Stimulated activated naive B cell treated with anti-CD40 and anti-IgM and Interleukin-4, amounts not matched to agents 10 μg/mL and 1 μg/mL and 100 μg/mL, for 72 hours (primary cell): Measurements from ENCODE around the gene NOVA2.

ENCODE experiments used
- ATAC-seq, 2 donors: fragments of 150-1000 bp; cut with Tn5 transposase; replicated peaks; 2 replicates each; pipeline ENCODE4 v1.10.0; 2021; ENCODE audit warnings: moderate library complexity in 1 of 2
- DNase-seq: peaks from one replicate; pipeline ENCODE4 v3.0.0; 2021
- H3K27ac Mint-ChIP-seq: one replicate; pipeline ENCODE4 v1.8.0; 2022; ENCODE audit warnings: mild to moderate bottlenecking, mixed read lengths
- H3K27me3 Mint-ChIP-seq, 2 donors: one replicate each; pipeline ENCODE4 v1.8.0; 2022; ENCODE audit warnings: mixed read lengths in 2 of 2
- H3K36me3 Mint-ChIP-seq, 2 donors: one replicate each; pipeline ENCODE4 v1.8.0; 2022; ENCODE audit warnings: mixed read lengths in 2 of 2, mild to moderate bottlenecking in 1 of 2
- H3K4me1 Mint-ChIP-seq, 2 donors: one replicate each; pipeline ENCODE4 v1.8.0; 2022; ENCODE audit warnings: mixed read lengths in 2 of 2, mild to moderate bottlenecking in 1 of 2
- H3K4me3 Mint-ChIP-seq, 2 donors: one replicate each; pipeline ENCODE4 v1.8.0; 2022; ENCODE audit warnings: mild to moderate bottlenecking in 2 of 2, mixed read lengths in 2 of 2, moderate library complexity in 1 of 2
- H3K9me3 Mint-ChIP-seq, 2 donors: one replicate each; pipeline ENCODE4 v1.8.0; 2022; ENCODE audit warnings: mixed read lengths in 2 of 2, mild to moderate bottlenecking in 1 of 2

Gene NOVA2

DNA sequence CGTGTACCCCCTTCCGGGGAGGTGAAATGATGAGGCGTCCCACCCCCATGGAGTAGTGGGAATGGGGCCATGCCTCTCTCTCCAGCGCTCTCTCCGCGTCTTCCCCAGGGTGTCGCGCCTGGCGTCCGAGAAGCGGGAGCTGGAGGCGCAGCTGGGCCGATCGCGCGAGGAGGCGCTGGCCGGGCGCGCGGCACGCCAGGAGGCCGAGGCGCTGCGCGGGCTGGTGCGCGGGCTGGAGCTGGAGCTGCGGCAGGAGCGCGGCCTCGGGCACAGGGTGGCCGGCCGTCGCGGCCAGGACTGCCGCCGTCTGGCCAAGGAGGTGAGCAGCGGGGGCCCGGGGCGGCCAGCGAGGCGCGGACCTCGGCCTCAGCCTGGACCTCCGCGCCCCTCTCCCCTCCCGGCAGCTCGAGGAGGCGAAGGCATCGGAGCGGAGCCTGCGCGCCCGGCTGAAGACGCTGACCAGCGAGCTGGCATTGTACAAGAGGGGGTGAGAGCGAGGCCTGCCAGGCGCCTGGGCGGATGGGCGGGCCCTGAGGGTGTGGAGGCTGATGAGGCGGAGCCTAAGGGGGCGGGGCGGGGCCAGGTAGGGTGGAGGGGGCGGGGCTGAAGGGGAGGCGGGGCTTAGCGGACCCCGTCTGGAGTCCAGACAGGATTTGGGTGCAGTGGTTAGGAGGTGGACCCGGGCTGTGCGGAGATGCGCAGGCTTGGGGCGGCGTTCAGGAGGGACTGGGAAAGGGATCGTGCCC is 41.4 kb upstream of the NOVA2 start:
- Mint-ChIP-seq H3K4me1 (peaks cover 16 to 24% of the 10 kb centered on the region in 2 donors), H3K27ac (no peak overlapping the region), H3K27me3 (peaks cover 17 to 25% of the 10 kb centered on the region in 2 donors), H3K36me3 (peaks cover 23 to 42% of the 10 kb centered on the region in 2 donors), H3K9me3 (no peaks in the 10 kb centered on the region), H3K4me3 (peak overlapping the region; percentile 80 to 83)
- DNase-seq (peak; percentile 37), ATAC-seq (peak; percentile 69 to 74)

DNA sequence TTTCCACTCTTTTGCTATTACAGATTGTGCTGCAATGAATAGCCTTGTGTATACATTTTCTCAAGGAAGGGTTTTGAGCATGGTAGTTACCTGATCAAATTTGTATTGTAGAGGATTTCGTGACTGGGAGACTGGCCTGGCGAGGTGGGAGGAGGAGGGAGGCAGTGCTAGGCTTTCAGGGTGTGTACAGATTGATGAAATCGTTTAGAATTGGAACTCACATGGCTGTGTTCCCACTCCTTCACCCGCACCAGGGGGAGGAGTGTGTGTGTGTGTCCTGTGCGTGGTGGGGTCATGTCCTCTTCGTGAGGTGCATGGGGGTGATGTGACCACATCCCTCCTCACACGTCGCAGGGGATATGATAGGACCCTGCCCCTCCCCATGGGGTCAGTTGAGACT is 40.9 kb upstream of the NOVA2 start:
- Mint-ChIP-seq H3K9me3 (no peaks in the 10 kb centered on the region), H3K27me3 (peaks cover 17 to 25% of the 10 kb centered on the region in 2 donors), H3K4me1 (peaks cover 19 to 24% of the 10 kb centered on the region in 2 donors), H3K36me3 (peaks cover 24 to 48% of the 10 kb centered on the region in 2 donors), H3K27ac (peak overlapping the region; percentile 65), H3K4me3 (peak overlapping the region; percentile 79 to 83)
- ATAC-seq (no peak), DNase-seq (no peak)

DNA sequence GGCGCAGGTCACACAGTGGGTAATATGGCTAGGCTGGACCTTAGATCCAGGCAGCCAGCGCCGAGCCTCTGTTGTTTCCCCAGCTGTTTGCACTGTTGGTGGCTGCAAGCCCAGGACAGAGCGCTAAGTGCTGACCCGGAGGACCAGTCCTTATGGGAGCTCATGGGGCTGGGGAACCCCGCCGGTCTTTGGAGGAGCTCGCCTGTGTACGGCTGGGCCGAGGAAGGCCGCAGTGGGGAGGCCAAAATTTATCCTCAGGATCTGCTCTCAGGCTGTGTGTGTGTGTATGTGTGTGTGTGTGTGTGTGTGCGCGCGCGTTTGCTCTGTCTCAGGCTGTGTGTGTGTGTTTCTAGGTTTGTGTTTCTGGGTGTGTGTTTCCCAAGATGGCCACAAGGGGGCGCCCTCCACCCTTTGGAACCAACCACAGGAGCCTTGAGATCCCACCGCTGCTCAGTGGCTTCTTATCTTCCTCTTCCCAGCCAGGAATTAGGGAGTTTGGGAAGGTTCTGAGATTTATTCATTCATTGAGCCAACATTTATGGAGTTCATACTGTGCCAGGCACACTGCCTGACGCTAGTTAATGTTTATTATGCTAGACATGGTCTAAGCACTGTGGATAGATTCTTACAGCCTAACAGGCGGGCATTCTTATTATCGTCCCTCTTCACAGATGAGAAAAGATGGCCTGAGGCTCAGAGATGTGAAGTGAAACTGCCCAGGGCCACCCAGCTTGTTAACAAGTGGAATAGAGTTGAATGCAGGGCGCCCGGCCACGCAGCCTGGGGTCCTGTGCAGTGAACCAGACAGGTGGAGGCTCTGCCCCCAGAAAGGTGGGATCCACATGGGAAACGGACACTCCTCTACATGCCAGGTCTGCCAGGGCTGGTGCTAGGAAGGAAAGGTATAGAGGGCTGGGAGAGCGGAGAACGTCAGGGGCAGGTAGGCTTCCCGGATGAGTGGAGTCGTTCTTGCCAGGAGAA is 36.2 kb upstream of the NOVA2 start:
- H3K9me3 Mint-ChIP-seq, result no peaks in the 10 kb centered on the region
- DNase-seq (no peak), ATAC-seq (peak; percentile 73 to 76)
- H3K4me1 Mint-ChIP-seq, result peaks cover 4 to 10% of the 10 kb centered on the region in 2 donors
- H3K4me3 Mint-ChIP-seq, result no peak overlapping the region
- H3K27me3 Mint-ChIP-seq, result peaks cover 6% of the 10 kb centered on the region in 2 donors
- no peak overlapping the region for H3K27ac Mint-ChIP-seq
- peaks cover 37 to 66% of the 10 kb centered on the region in 2 donors for H3K36me3 Mint-ChIP-seq

DNA sequence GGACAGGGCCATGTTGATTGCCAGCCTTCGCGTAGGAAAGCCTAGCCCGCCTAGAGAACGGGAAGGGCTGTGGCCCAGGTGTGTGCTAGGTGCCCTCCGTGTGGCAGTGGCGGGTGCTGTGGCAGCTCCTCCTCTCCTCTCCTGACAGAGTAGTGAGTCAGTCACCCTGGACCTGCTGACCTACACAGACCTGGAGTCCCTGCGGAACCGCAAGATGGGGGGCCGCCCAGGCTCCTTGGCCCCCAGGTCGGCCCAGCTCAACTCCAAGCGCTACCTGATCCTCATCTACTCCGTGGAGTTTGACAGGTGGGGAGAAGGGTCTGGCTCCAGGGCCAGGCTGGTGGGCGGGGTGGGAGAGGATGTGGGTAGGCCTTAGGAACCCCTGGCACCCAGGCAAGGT is 32.7 kb upstream of the NOVA2 start:
- Mint-ChIP-seq H3K4me3 (no peak overlapping the region), H3K9me3 (no peaks in the 10 kb centered on the region), H3K36me3 (peaks cover 33 to 57% of the 10 kb centered on the region in 2 donors), H3K27me3 (no peaks in the 10 kb centered on the region), H3K4me1 (peaks cover 0 to 6% of the 10 kb centered on the region in 2 donors), H3K27ac (no peak overlapping the region)
- DNase-seq, result no peak
- ATAC-seq, result no peak

DNA sequence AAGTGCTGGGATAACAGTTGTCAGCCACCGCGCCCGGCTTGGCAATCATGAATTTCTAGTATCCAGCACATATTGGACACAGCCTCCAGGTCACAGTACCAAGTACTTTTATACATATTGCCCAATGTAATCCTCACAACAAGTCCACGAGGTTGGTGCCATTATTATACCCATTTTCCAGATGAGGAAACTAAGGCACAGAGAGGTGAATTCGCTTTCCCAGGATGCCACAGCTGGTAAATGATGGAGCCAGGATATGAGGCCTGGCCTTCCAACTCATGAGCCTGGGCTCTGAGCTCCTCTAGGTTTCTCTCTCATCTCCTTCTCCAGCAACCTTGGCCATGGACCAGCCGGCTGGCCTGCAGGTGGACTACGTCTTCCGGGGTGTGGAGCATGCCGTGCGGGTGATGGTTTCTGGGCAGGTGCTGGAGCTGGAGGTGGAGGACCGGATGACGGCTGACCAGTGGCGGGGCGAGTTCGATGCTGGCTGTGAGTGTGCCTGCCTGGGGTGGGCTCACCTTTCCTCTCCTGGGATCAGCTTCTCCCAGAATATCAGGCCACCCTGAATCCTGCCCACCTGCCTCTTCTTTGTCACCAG is 29.1 kb upstream of the NOVA2 start:
- peaks cover 32 to 60% of the 10 kb centered on the region in 2 donors for H3K36me3 Mint-ChIP-seq
- DNase-seq, result no peak
- H3K27me3 Mint-ChIP-seq, result peaks cover 20 to 26% of the 10 kb centered on the region in 2 donors

DNA sequence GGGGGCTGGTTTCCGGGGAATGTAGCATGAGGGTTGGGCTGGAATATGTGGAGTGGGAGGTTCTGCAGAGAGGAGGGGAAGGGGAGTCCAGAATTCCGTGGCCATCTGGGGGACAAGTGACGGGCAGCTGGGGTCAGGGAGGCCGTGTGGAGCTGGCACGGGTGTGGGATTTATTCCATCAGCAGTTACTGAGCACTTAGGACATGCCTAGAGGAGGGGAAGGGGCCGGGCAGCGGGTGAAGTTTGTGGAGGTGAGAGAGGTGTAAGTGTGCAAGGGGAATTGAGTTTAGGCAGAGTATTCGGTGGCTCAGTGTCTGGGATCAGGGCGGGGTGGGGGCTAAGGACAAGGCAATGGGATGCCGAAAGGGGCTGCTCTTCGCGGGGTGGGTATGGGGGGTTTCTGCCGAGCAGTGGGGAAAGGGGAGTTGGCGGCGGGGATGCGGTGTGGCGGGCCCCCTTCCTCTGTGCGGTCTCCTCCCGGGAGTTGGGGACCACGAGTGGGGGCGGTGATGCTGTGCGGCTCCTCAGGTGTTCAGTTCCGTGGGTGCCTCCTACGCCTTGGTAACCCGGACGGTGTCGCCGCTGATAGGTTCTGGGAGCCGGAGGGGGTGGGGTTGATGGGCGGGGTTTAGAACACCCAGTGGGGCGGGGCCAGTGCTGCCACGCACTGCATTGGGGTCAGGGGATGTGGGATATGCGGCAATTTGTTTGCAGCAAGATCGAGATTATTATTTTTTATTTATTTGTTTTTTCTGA is 27.0 kb upstream of the NOVA2 start:
- H3K27ac Mint-ChIP-seq, result peak overlapping the region; percentile 73
- H3K27me3 Mint-ChIP-seq, result peaks cover 20 to 26% of the 10 kb centered on the region in 2 donors
- peaks cover 30 to 39% of the 10 kb centered on the region in 2 donors for H3K4me1 Mint-ChIP-seq
- H3K4me3 Mint-ChIP-seq, result peak overlapping the region; percentile 72 to 77
- H3K36me3 Mint-ChIP-seq, result peaks cover 25 to 50% of the 10 kb centered on the region in 2 donors
- peaks cover 0 to 4% of the 10 kb centered on the region in 2 donors for H3K9me3 Mint-ChIP-seq
- DNase-seq, result no peak
- ATAC-seq, result peak; percentile 88 to 89

More for the DNA sequence above, 29.1 kb upstream of the NOVA2 start:
- ATAC-seq, result no peak
- H3K9me3 Mint-ChIP-seq, result peaks cover 0 to 4% of the 10 kb centered on the region in 2 donors
- no peak overlapping the region for H3K4me3 Mint-ChIP-seq
- peaks cover 24 to 26% of the 10 kb centered on the region in 2 donors for H3K4me1 Mint-ChIP-seq
- H3K27ac Mint-ChIP-seq, result no peak overlapping the region

DNA sequence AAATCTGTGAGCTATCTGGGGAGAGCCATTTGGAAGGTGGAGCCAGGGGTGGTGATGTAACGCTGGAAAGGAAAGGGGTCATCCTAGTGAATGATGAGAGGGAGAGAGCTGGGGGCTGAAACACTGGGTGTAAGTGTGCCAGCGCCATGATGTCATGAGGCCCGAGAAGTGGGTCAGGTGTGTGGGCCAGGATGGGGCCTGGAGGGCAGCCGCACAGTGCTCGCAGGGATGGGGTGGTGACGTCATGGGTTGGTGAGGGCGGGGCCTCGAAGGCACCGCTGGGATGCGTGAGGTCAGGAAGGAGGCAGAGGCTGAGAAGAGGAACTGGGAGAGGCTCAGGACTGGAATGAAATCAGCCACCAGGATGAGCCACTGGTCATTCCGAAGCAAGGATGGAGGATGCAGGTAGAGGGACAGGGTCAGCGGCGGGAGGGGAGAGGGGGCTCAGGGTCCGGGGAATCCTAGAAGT is 26.0 kb upstream of the NOVA2 start:
- Mint-ChIP-seq H3K27ac (peak overlapping the region; percentile 73), H3K9me3 (peaks cover 0 to 4% of the 10 kb centered on the region in 2 donors), H3K4me3 (peak overlapping the region; percentile 29 to 69), H3K27me3 (peaks cover 20 to 26% of the 10 kb centered on the region in 2 donors), H3K36me3 (peaks cover 25 to 46% of the 10 kb centered on the region in 2 donors), H3K4me1 (peaks cover 30 to 39% of the 10 kb centered on the region in 2 donors)
- ATAC-seq (no peak), DNase-seq (no peak)

DNA sequence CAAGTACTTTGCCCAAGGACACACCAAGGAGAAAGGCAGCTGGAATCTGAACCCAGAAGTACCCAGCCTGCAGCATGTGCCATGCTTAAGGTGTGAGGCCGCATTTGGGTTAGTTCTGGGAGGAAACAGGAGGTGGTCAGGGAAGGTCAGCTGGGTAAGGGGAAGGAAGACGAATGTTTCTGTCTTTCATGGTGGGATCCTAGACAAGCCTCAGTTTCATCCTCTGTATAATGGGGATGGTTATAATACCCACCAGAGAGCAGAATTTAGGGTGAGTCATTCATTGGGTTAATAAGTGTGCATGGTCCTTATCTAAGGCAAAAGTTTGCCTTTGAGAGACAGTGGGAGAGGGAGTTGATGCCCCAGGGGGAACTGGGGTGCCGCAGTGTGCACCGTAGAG is 25.2 kb upstream of the NOVA2 start:
- Mint-ChIP-seq H3K27ac (no peak overlapping the region), H3K27me3 (peaks cover 20 to 26% of the 10 kb centered on the region in 2 donors), H3K9me3 (peaks cover 0 to 4% of the 10 kb centered on the region in 2 donors), H3K4me1 (peaks cover 30 to 39% of the 10 kb centered on the region in 2 donors), H3K4me3 (no peak overlapping the region), H3K36me3 (peaks cover 25 to 46% of the 10 kb centered on the region in 2 donors)
- no peak for DNase-seq
- ATAC-seq, result no peak

DNA sequence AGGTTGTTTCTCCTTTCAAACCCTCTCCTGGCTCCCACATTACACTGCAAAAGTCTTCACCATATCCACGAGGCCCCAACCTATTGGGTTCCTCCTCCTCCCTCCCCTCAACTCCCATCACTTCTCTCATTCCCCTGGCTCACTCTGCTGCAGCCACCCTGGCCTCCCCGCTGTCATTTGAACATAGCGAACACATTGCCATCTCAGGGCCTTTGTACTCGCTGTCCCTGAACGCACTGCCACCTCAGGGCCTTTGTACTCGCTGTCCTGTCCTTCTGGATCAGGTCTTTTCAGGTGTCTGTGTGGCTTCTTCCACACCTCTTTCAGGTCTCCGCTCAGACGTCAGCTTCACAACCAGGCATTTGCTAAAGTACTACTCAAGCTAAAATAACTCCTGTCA is 23.3 kb upstream of the NOVA2 start:
- Mint-ChIP-seq H3K4me3 (peak overlapping the region in 1 of 2 donors; percentile 55), H3K9me3 (peaks cover 0 to 4% of the 10 kb centered on the region in 2 donors), H3K36me3 (peaks cover 20 to 37% of the 10 kb centered on the region in 2 donors), H3K4me1 (peaks cover 30 to 39% of the 10 kb centered on the region in 2 donors), H3K27ac (no peak overlapping the region), H3K27me3 (peaks cover 20 to 26% of the 10 kb centered on the region in 2 donors)
- ATAC-seq, result no peak
- DNase-seq, result no peak

DNA sequence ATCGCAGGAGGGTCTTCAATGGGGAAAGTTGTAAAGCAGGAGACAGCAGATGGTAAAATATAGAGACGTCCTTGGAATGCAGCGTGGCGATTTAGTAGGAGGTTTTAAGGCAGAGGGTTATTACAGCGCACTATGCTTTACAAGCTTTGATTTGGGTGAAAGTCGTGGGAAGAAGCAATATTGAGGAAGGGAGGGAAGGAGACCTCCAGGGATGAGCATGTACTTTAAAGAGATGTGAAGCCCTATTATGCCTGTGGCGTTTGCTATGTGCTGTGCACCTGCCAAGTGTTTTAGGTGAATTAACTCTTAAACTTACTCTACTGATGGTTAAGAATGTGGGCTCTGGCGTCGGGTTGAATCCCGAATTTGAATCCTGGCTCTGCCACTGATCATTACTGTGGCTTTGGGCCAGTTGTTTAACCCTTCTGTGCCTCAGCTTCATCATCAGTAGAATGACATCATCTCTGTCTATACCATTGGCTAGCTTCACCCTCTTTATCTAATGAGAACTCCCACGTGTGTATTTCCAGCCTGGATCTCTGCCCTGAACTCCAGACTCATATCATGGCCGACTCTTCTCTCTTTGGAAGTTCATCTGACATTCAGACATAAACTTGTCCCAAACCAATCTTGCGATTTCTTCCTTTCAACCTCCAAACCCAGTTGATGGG is 22.2 kb upstream of the NOVA2 start:
- H3K9me3 Mint-ChIP-seq, result peaks cover 0 to 4% of the 10 kb centered on the region in 2 donors
- H3K4me3 Mint-ChIP-seq, result no peak overlapping the region
- DNase-seq, result no peak
- no peak for ATAC-seq
- H3K4me1 Mint-ChIP-seq, result peaks cover 29 to 38% of the 10 kb centered on the region in 2 donors
- H3K27me3 Mint-ChIP-seq, result peaks cover 20 to 24% of the 10 kb centered on the region in 2 donors
- no peak overlapping the region for H3K27ac Mint-ChIP-seq
- peaks cover 20 to 31% of the 10 kb centered on the region in 2 donors for H3K36me3 Mint-ChIP-seq

DNA sequence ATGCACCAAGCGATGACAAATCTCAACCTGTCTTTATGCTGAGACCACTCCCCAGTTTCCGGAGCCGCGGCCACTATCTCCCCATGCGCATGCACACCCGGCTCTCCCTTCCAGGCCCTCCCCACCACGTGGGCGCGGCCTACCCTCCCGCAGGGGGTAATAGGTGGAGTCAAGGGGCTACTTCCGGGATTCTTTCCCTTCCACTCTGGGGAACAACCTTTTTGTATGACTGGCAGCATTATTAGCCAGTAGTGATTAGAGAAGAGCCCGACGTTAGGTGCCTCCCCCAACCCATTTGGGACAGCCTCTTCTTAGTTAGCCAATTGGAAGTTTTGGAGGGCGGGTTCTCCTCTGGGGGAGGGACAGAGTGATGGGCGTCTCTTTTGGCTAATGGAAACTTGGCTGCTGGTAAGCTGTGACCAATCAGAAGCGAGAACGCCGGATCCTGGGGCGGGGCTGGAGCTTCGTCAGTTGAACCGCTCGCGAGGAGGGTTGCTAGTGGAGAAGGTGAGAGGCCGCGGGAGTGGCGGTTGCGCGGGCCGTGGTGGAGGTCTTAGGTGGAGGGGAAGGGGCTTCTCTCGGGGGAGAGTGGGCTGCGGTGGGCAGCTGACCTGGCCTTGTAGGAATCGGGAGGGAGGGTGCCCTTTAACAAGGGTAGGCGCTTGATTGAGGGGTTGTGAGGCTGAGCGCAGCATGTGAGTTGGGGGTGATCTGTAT is 21.5 kb upstream of the NOVA2 start, which contains the start of gene CCDC61:
Gene CCDC61 (plus strand): TSS at position 470 of the 717 bp plus-strand sequence. CDS start 7,552 bp downstream, outside the sequence.
- ATAC-seq (peak; percentile 97), DNase-seq (peak; percentile 97)
- H3K27ac Mint-ChIP-seq, result no peak within 1 kb of the TSS
- H3K9me3 Mint-ChIP-seq, result peaks cover 0 to 4% of the 10 kb centered on the region in 2 donors
- no peak within 1 kb of the TSS for H3K4me3 Mint-ChIP-seq
- peaks cover 20 to 24% of the 10 kb centered on the region in 2 donors for H3K36me3 Mint-ChIP-seq
- peaks cover 22 to 31% of the 10 kb centered on the region in 2 donors for H3K4me1 Mint-ChIP-seq
- H3K27me3 Mint-ChIP-seq, result peaks cover 19 to 23% of the 10 kb centered on the region in 2 donors

DNA sequence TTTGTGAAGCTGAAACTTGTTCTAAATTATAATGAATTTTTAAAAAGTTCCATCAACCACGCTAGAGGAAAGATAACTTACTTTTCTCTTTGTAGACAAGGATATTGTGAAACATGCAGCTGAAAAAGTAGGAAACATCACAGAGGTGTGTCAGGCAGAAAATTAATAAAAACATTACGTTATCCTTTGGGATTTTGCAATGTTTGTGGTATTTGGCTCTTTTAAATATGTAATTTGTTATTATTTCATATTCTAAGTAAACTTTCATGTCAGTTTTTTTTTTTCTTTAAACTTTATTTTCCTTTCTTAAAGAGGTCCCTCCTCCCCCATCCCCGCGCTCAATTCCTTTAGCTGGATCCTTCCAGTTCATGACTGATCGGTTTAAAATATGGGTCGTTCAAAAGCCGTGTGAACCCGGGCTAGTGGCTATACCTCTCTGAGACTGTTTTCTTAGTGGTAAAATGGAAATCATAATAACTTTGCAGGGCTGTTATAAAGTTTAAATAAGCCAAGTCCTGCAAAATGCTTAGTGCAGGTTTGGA is 20.9 kb upstream of the NOVA2 start:
- Mint-ChIP-seq H3K36me3 (peaks cover 18 to 20% of the 10 kb centered on the region in 2 donors), H3K27me3 (peaks cover 19 to 23% of the 10 kb centered on the region in 2 donors), H3K4me1 (peaks cover 16 to 25% of the 10 kb centered on the region in 2 donors), H3K27ac (no peak overlapping the region), H3K9me3 (peaks cover 0 to under 1% of the 10 kb centered on the region in 2 donors), H3K4me3 (no peak overlapping the region)
- DNase-seq (no peak), ATAC-seq (peak; percentile 12 to 13)
